HFFc6 (cell line): Measurements from ENCODE around the gene EPG5. TPM values are rescaled to one million over a fixed set of nuclear protein-coding genes. Genes with fewer than 3 reads are reported as not detected.

Source experiments
- DNase-seq: peaks from one replicate; pipeline ENCODE4 v3.0.0-alpha.2; 2018
- H3K27ac Mint-ChIP-seq: 2 replicates; pipeline ENCODE4 v1.8.0; 2020; ENCODE audit warnings: mild to moderate bottlenecking, mixed read lengths
- H3K27me3 Mint-ChIP-seq: 2 replicates; pipeline ENCODE4 v1.8.0; 2021; ENCODE audit warnings: mild to moderate bottlenecking, moderate library complexity, mixed read lengths; ENCODE audit not compliant: insufficient read depth
- H3K36me3 Mint-ChIP-seq: 2 replicates; pipeline ENCODE4 v1.8.0; 2021; ENCODE audit warnings: low read depth, mixed read lengths
- H3K4me1 Mint-ChIP-seq: 2 replicates; pipeline ENCODE4 v1.8.0; 2020; ENCODE audit warnings: low read depth, mixed read lengths
- H3K4me3 Mint-ChIP-seq: 2 replicates; pipeline ENCODE4 v1.8.0; 2020; ENCODE audit warnings: mild to moderate bottlenecking, moderate library complexity, mixed read lengths
- H3K9me3 Mint-ChIP-seq: 2 replicates; pipeline ENCODE4 v1.8.0; 2020; ENCODE audit warnings: mild to moderate bottlenecking, mixed read lengths
- CTCF ChIP-seq: fragments of 200-600 bp; sonication (generic); IDR thresholded peaks from 2 replicates; pipeline ENCODE4 v1.5.0; 2021; ENCODE audit warnings: antibody characterized with exemption, mild to moderate bottlenecking
- total RNA-seq, 6 experiments: library from RNA; stranded (reverse); fragmentation: NEBNext Ultra II Directional; extraction: Animal tissue kit (Norgen Biotek cat#: 25700); gene quantifications; 2 replicates in 1 of 6; 3 replicates in 5 of 6; pipeline ENCODE4 v1.2.3, GENCODE V29; 2021

Gene EPG5
- total RNA-seq, 6 experiments from 2014 or later: 36.8 to 63.6 (median 44.5) TPM

- Mint-ChIP-seq H3K4me3 (peak overlapping the region; percentile 15; the same call in 1 of the 2 replicates), H3K27me3 (peaks cover 2% of the 10 kb centered on the region; the same call in 1 of the 2 replicates), H3K36me3 (peaks cover 70% of the 10 kb centered on the region), H3K27ac (peak overlapping the region; percentile 46), H3K4me1 (peaks cover 93% of the 10 kb centered on the region), H3K9me3 (peaks cover 2% of the 10 kb centered on the region; the same call in 1 of the 2 replicates)
- no peak for TF ChIP-seq CTCF
- DNase-seq: no peak
Observed at GRCh38 chr18:45958730-45959129, 8.4 kb downstream of the EPG5 start.

DNA sequence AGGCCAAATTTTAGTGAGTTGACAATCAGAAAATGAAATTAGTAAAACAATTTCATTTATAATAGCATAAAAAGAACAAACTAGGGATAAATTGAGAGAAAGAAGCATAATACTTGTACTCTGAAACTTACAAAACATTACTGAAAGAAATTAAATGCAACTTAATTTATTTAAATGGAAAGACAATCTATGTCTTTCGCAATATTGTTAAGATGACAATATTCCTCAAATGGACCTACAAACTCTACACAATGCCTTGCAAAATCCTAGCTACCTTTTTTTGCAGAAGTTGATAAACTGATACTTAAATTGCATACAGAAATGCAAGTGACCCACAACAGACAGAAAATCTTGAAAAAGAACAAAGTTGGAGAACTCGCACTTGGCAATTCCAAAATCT, 9.1 kb downstream of the EPG5 start:
- DNase-seq: no peak
- Mint-ChIP-seq H3K4me1 (peaks cover 93% of the 10 kb centered on the region), H3K27ac (peak overlapping the region; percentile 75)

DNA sequence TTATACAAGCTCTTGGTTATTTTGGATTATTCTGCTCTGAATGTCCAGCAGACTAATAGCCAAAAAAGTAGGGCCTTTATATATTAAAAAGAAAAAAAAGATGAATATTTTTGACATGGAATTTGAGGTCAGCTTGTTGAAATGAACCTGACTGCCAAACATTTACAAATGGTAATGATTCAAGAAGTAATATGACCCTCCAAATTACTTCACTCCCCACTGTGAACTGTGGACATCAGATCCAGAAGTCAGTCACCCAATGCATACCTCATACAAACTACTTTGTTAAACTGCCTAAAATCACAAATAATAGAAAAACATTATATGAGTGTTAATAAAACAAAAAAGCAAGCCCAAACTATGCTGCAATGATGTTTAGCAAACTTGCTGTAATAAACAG, 10.0 kb downstream of the EPG5 start:
- Mint-ChIP-seq H3K4me1 (peaks cover 93% of the 10 kb centered on the region), H3K27me3 (peaks cover 3% of the 10 kb centered on the region; the same call in 1 of the 2 replicates), H3K27ac (peak overlapping the region; percentile 75), H3K9me3 (peaks cover 16% of the 10 kb centered on the region), H3K36me3 (peaks cover 74% of the 10 kb centered on the region), H3K4me3 (peak overlapping the region; percentile 54; the same call in 1 of the 2 replicates)
- TF ChIP-seq CTCF: no peak
- DNase-seq: no peak

More for the DNA sequence above, 9.1 kb downstream of the EPG5 start:
- peaks cover 8% of the 10 kb centered on the region for H3K9me3 Mint-ChIP-seq
- H3K36me3 Mint-ChIP-seq: peaks cover 70% of the 10 kb centered on the region
- peaks cover 3% of the 10 kb centered on the region; the same call in 1 of the 2 replicates for H3K27me3 Mint-ChIP-seq
- H3K4me3 Mint-ChIP-seq: 0 out of 2 replicates have a peak overlapping the region, but pooled peaks have one; percentile 54
- TF ChIP-seq CTCF: no peak

GRCh38 chr18:45954070-45954934, 12.8 kb downstream of the EPG5 start:
- peaks cover 100% of the 10 kb centered on the region for H3K4me1 Mint-ChIP-seq
- peak overlapping the region; percentile 88 for H3K27ac Mint-ChIP-seq
- peaks cover 3% of the 10 kb centered on the region for H3K27me3 Mint-ChIP-seq
- peaks cover 83% of the 10 kb centered on the region for H3K36me3 Mint-ChIP-seq
- peak overlapping the region; percentile 72 for H3K4me3 Mint-ChIP-seq
- H3K9me3 Mint-ChIP-seq: peaks cover 23% of the 10 kb centered on the region
- no peak for TF ChIP-seq CTCF
- peak; percentile 94 for DNase-seq

GRCh38 chr18:45951016-45951714, 16.0 kb downstream of the EPG5 start:
- peaks cover 100% of the 10 kb centered on the region for H3K4me1 Mint-ChIP-seq
- no peak for TF ChIP-seq CTCF
- peak overlapping the region; percentile 77 for H3K4me3 Mint-ChIP-seq
- H3K27me3 Mint-ChIP-seq: peaks cover 5% of the 10 kb centered on the region
- H3K9me3 Mint-ChIP-seq: peaks cover 23% of the 10 kb centered on the region
- peak; percentile 92 for DNase-seq
- H3K27ac Mint-ChIP-seq: peak overlapping the region; percentile 93
- H3K36me3 Mint-ChIP-seq: peaks cover 97% of the 10 kb centered on the region
